Mesenchymal stem cell (in vitro differentiated cells and primary cell): ENCODE data around the gene RIT1.

Source experiments
- DNase-seq: peaks from one replicate; pipeline ENCODE4 v3.0.0-alpha.2; 2013
- H2AFZ ChIP-seq: one replicate; pipeline ENCODE4 v1.6.1; 2013; ENCODE audit warnings: low read depth, mild to moderate bottlenecking, control low read depth, inconsistent platforms, low read length, moderate library complexity
- H2AK5ac ChIP-seq: 2 replicates; pipeline ENCODE4 v1.6.1; 2013; ENCODE audit warnings: low read length, moderate library complexity, mild to moderate bottlenecking, inconsistent platforms; ENCODE audit not compliant: severe bottlenecking
- H2BK120ac ChIP-seq: one replicate; pipeline ENCODE4 v1.6.1; 2013; ENCODE audit warnings: low read depth, mild to moderate bottlenecking, inconsistent platforms, low read length, moderate library complexity
- H2BK12ac ChIP-seq, 2 experiments: one replicate each; pipeline ENCODE4 v1.6.1; 2013; ENCODE audit warnings: inconsistent platforms in 2 of 2, low read length in 2 of 2, mild to moderate bottlenecking in 2 of 2, moderate library complexity in 2 of 2, control low read depth in 1 of 2
- H2BK15ac ChIP-seq: one replicate; pipeline ENCODE4 v1.6.1; 2013; ENCODE audit warnings: mild to moderate bottlenecking, low read depth, inconsistent platforms; ENCODE audit not compliant: poor library complexity, severe bottlenecking
- H2BK5ac ChIP-seq: 2 replicates; pipeline ENCODE4 v1.6.1; 2013; ENCODE audit warnings: low read depth, mild to moderate bottlenecking, low read length, control low read depth, inconsistent platforms; ENCODE audit not compliant: poor library complexity, severe bottlenecking
- H3K14ac ChIP-seq, 2 experiments: one replicate each; pipeline ENCODE4 v1.6.1; 2013; ENCODE audit warnings: inconsistent platforms in 2 of 2, low read length in 2 of 2, control low read depth in 1 of 2, mild to moderate bottlenecking in 1 of 2, moderate library complexity in 1 of 2
- H3K18ac ChIP-seq, 2 experiments: one replicate each; pipeline ENCODE4 v1.6.1; 2013; ENCODE audit warnings: inconsistent platforms in 2 of 2, low read length in 2 of 2, control low read depth in 1 of 2, low read depth in 1 of 2, mild to moderate bottlenecking in 1 of 2
- H3K23ac ChIP-seq, 2 experiments: one replicate each; pipeline ENCODE4 v1.6.1; 2013; ENCODE audit warnings: inconsistent platforms in 2 of 2, low read length in 2 of 2, mild to moderate bottlenecking in 2 of 2, moderate library complexity in 2 of 2, control low read depth in 1 of 2
- H3K27ac ChIP-seq: 2 replicates; pipeline ENCODE4 v1.5.1; 2013; ENCODE audit warnings: mild to moderate bottlenecking, moderate library complexity, low read length, control low read depth, inconsistent platforms; ENCODE audit not compliant: poor library complexity, severe bottlenecking
- H3K27me3 ChIP-seq, 2 experiments: 2 replicates each; pipeline versions ENCODE4 v1.6.1 to v1.7.0; 2013; ENCODE audit warnings: low read length in 2 of 2, mild to moderate bottlenecking in 2 of 2, moderate library complexity in 2 of 2, control low read depth in 1 of 2, inconsistent platforms in 1 of 2; ENCODE audit not compliant: control insufficient read depth in 1 of 2, insufficient read depth in 1 of 2
- H3K36me3 ChIP-seq, 2 experiments: 2 replicates each; pipeline versions ENCODE4 v1.6.1 to v1.7.0; 2013; ENCODE audit warnings: low read length in 2 of 2, control low read depth in 1 of 2, inconsistent platforms in 1 of 2, low read depth in 1 of 2, mild to moderate bottlenecking in 1 of 2; ENCODE audit not compliant: insufficient read depth in 2 of 2, control insufficient read depth in 1 of 2
- H3K4ac ChIP-seq, 2 experiments: one replicate each; pipeline ENCODE4 v1.6.1; 2013; ENCODE audit warnings: inconsistent platforms in 2 of 2, low read length in 2 of 2, mild to moderate bottlenecking in 2 of 2, moderate library complexity in 2 of 2, control low read depth in 1 of 2, low read depth in 1 of 2
- H3K4me1 ChIP-seq: 2 replicates; pipeline ENCODE4 v1.6.1; 2013; ENCODE audit warnings: low read depth, low read length, control low read depth; ENCODE audit not compliant: control insufficient read depth, insufficient read depth
- H3K4me2 ChIP-seq: 2 replicates; pipeline ENCODE4 v1.6.1; 2013; ENCODE audit warnings: low read length, mild to moderate bottlenecking, inconsistent platforms; ENCODE audit not compliant: poor library complexity, severe bottlenecking
- H3K4me3 ChIP-seq, 2 experiments: 2 replicates each; pipeline versions ENCODE4 v1.5.1 to v1.7.0; 2013; ENCODE audit warnings: low read length in 2 of 2, mild to moderate bottlenecking in 2 of 2, control low read depth in 1 of 2, low read depth in 1 of 2; ENCODE audit not compliant: insufficient read depth in 1 of 2
- H3K79me1 ChIP-seq: replicated peaks from 2 replicates; pipeline ENCODE4 v1.6.1; 2013; ENCODE audit warnings: mild to moderate bottlenecking, control low read depth, low read length, inconsistent platforms; ENCODE audit not compliant: poor library complexity, severe bottlenecking
- H3K9ac ChIP-seq: 2 replicates; pipeline ENCODE4 v1.7.0; 2013; ENCODE audit warnings: mild to moderate bottlenecking, low read length, moderate library complexity
- H3K9me3 ChIP-seq: 2 replicates; pipeline ENCODE4 v1.7.0; 2013; ENCODE audit warnings: mild to moderate bottlenecking, low read length; ENCODE audit not compliant: control insufficient read depth
- H4K8ac ChIP-seq: one replicate; pipeline ENCODE4 v1.6.1; 2013; ENCODE audit warnings: inconsistent platforms, mild to moderate bottlenecking, low read length, moderate library complexity
- H4K91ac ChIP-seq: one replicate; pipeline ENCODE4 v1.6.1; 2013; ENCODE audit warnings: mild to moderate bottlenecking, low read length, inconsistent platforms
- WGBS: methylation state at CpG from one replicate; pipeline ENCODE4 v1.1.7; 2013; ENCODE audit warnings: mixed read lengths; 5-methylcytosine and 5-hydroxymethylcytosine counted together

The RIT1 gene

DNA sequence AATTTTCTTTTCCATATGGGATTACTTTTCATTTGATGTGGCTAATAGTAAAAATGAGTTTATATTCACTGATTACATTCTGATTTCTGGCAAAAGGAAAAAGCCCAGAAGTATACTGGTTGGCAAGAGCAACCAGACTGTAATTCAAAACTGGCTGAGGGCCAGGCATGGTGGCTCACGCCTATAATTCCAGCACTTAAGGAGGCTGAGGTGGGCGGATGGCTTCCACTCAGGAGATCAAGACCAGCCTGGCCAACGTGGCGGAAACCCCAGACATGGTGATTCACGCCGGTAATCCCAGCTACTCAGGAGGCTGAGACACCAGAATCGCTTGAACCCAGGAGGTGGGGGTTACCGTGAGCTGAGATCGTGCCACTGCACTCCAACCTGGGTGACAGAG is 37.3 kb downstream of the RIT1 start:
- H2AK5ac ChIP-seq: no peak overlapping the region
- no peaks in the 10 kb centered on the region for H3K79me1 ChIP-seq
- no peak overlapping the region for H2AFZ ChIP-seq
- H3K9me3 ChIP-seq: no peaks in the 10 kb centered on the region
- H4K91ac ChIP-seq: no peak overlapping the region
- peaks cover 0 to 21% of the 10 kb centered on the region in 2 experiments for H3K36me3 ChIP-seq
- no peak overlapping the region for H3K9ac ChIP-seq
- H3K18ac ChIP-seq: no peak overlapping the region
- no peak overlapping the region for H3K4ac ChIP-seq
- no peak overlapping the region for H4K8ac ChIP-seq
- H3K4me1 ChIP-seq: peaks cover 4% of the 10 kb centered on the region
- H2BK15ac ChIP-seq: no peak overlapping the region
- no peak overlapping the region for H3K4me2 ChIP-seq
- no peak overlapping the region for H3K14ac ChIP-seq
- WGBS: 89% methylated on average over 9 of the region's 9 CpGs
- no peak overlapping the region for H3K27ac ChIP-seq
- no peak overlapping the region for H2BK120ac ChIP-seq
- H3K23ac ChIP-seq: no peak overlapping the region
- no peaks in the 10 kb centered on the region for H3K27me3 ChIP-seq
- peak overlapping the region; percentile 38 for H2BK5ac ChIP-seq
- no peak overlapping the region for H2BK12ac ChIP-seq
- H3K4me3 ChIP-seq: no peak overlapping the region
- no peak for DNase-seq

DNA sequence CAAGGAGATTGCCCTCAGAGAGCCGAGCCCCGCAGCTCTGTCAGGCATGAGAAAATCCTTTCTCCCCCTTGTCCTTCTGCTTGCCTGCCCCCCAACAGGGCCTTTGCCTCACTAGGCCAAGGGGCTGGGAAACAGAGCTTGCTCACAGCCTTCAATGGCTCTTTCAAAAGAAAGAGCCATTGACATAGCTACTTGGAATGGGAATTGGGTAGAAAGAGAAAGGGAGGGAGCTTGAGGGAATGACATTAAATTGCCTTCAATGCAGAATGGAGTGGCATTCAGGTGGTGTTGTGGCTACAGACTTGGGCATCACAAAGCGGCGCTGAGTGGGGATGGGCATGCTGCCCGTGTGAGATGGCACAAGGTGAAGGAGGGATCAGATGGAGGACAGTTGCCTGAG is 38.6 kb downstream of the RIT1 start:
- Histone ChIP-seq H3K9ac (no peak overlapping the region), H3K14ac (no peak overlapping the region), H3K27ac (no peak overlapping the region), H2AK5ac (no peak overlapping the region), H3K4me3 (no peak overlapping the region), H3K18ac (no peak overlapping the region), H3K27me3 (no peaks in the 10 kb centered on the region), H2BK5ac (no peak overlapping the region), H3K9me3 (no peaks in the 10 kb centered on the region), H3K4me1 (peaks cover 4% of the 10 kb centered on the region), H3K4ac (no peak overlapping the region), H2BK120ac (no peak overlapping the region), H3K36me3 (peaks cover 0 to 30% of the 10 kb centered on the region in 2 experiments), H2AFZ (no peak overlapping the region), H3K79me1 (no peaks in the 10 kb centered on the region), H2BK15ac (no peak overlapping the region), H2BK12ac (no peak overlapping the region), H3K23ac (no peak overlapping the region), H4K91ac (no peak overlapping the region), H3K4me2 (no peak overlapping the region), H4K8ac (peak overlapping the region; percentile 6)
- 94% methylated on average over 5 of the region's 5 CpGs for WGBS
- DNase-seq: no peak

DNA sequence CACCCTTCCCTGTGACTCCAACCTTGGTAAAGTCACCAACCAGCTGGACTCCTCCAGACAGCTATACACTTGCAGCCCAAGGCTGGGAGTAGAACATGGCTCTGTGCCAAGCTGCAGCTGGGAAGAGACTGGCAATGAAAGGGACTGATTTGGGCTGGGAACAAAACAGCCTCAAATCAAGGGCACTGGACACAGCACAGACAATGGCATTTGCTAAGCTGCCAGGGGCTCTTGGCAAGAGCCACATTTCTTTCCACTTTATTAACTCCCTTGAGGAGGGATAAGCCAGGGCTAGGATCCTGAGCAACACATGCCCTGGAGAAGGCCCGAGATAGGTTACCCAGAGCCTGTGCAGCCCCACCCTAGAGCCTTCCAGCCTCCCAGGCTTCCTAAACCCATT is 39.8 kb downstream of the RIT1 start:
- Histone ChIP-seq H3K9ac (no peak overlapping the region), H2BK15ac (no peak overlapping the region), H2BK120ac (no peak overlapping the region), H3K27me3 (no peaks in the 10 kb centered on the region), H3K4ac (no peak overlapping the region), H3K4me3 (no peak overlapping the region), H3K23ac (no peak overlapping the region), H3K9me3 (no peaks in the 10 kb centered on the region), H2BK12ac (no peak overlapping the region), H3K18ac (no peak overlapping the region), H2BK5ac (no peak overlapping the region), H3K79me1 (no peaks in the 10 kb centered on the region), H3K4me2 (no peak overlapping the region), H4K8ac (no peak overlapping the region), H2AK5ac (no peak overlapping the region), H4K91ac (peak overlapping the region; percentile 21), H3K14ac (no peak overlapping the region), H3K36me3 (peaks cover 0 to 30% of the 10 kb centered on the region in 2 experiments), H3K27ac (no peak overlapping the region), H3K4me1 (peaks cover 4% of the 10 kb centered on the region), H2AFZ (no peak overlapping the region)
- DNase-seq: no peak
- WGBS: 78% methylated on average over 1 of the region's 1 CpG

DNA sequence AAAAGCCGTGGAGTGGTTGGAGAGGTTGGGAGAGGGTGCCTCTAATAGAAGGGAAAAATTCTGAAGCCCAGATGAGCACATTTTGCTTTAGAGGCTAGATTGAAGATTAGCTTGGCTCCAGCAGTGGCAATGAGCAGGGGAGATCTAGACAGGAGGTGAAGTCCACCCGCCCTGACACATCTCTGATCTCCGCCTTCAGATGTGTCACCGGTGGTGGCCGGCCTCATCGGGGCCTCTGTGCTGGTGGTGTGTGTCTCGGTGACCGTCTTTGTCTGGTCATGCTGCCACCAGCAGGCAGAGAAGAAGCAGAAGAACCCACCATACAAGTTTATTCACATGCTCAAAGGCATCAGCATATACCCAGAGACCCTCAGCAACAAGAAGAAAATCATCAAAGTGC is 43.4 kb downstream of the RIT1 start:
- Histone ChIP-seq H3K4ac (no peak overlapping the region), H3K18ac (no peak overlapping the region), H2BK5ac (no peak overlapping the region), H3K9ac (no peak overlapping the region), H3K23ac (no peak overlapping the region), H4K8ac (no peak overlapping the region), H3K27me3 (no peaks in the 10 kb centered on the region), H4K91ac (no peak overlapping the region), H2AFZ (no peak overlapping the region), H2BK15ac (no peak overlapping the region), H2BK120ac (no peak overlapping the region), H3K36me3 (peaks cover 0 to 30% of the 10 kb centered on the region in 2 experiments), H3K4me1 (peaks cover 2% of the 10 kb centered on the region), H2BK12ac (no peak overlapping the region), H3K4me2 (no peak overlapping the region), H3K9me3 (no peaks in the 10 kb centered on the region), H2AK5ac (no peak overlapping the region), H3K14ac (no peak overlapping the region), H3K79me1 (no peaks in the 10 kb centered on the region), H3K27ac (no peak overlapping the region), H3K4me3 (no peak overlapping the region)
- no peak for DNase-seq
- 92% methylated on average over 8 of the region's 8 CpGs for WGBS
